PC-3 (cell line): ENCODE results near the gene PITPNM2.

ENCODE experiments used
- CTCF ChIP-seq: fragments of 300-600 bp; sonication (generic); conservative IDR thresholded peaks from 2 replicates; pipeline ENCODE4 v1.5.1; 2017; ENCODE audit warnings: antibody characterized with exemption, low read depth, mild to moderate bottlenecking, low read length
- EZH2 ChIP-seq: fragments of 300-600 bp; sonication (generic); IDR thresholded peaks from one replicate; pipeline ENCODE4 v1.6.1; 2017; ENCODE audit warnings: antibody characterized with exemption, mild to moderate bottlenecking, low read length; ENCODE audit not compliant: unreplicated experiment
- EZH2phosphoT487 ChIP-seq: fragments of 300-600 bp; sonication (generic); IDR thresholded peaks from 2 replicates; pipeline ENCODE4 v1.6.1; 2018; ENCODE audit warnings: mild to moderate bottlenecking, antibody characterized with exemption, low read length, borderline replicate concordance

GRCh38 chr12:123163227-123163626 is 12.3 kb upstream of the PITPNM2 start:
- TF ChIP-seq CTCF = no peak
- TF ChIP-seq EZH2phosphoT487 = no peak
- TF ChIP-seq EZH2 = no peak
